Nephron (organoid): ENCODE results near the gene FAAP100.
A peak's percentile ranks its signal among the peaks of the same experiment; 100 is the strongest.

Experiments
- H3K27ac Mint-ChIP-seq, 3 experiments: 2 replicates each; pipeline ENCODE4 v1.8.0; 2020; ENCODE audit warnings: mixed read lengths in 3 of 3, mild to moderate bottlenecking in 2 of 3, moderate library complexity in 1 of 3
- H3K27me3 Mint-ChIP-seq: 2 replicates; pipeline ENCODE4 v1.8.0; 2021; ENCODE audit warnings: low read depth, mild to moderate bottlenecking, moderate library complexity, mixed read lengths
- H3K36me3 Mint-ChIP-seq: 2 replicates; pipeline ENCODE4 v1.8.0; 2020; ENCODE audit warnings: low read depth, mixed read lengths
- H3K4me1 Mint-ChIP-seq: 2 replicates; pipeline ENCODE4 v1.8.0; 2020; ENCODE audit warnings: mixed read lengths
- H3K4me3 Mint-ChIP-seq, 3 experiments: 2 replicates each; pipeline ENCODE4 v1.8.0; 2020; ENCODE audit warnings: mild to moderate bottlenecking in 3 of 3, mixed read lengths in 3 of 3, moderate library complexity in 2 of 3
- H3K9me3 Mint-ChIP-seq: 2 replicates; pipeline ENCODE4 v1.8.0; 2020; ENCODE audit warnings: mixed read lengths
- CTCF ChIP-seq, 3 experiments: fragments of 200-600 bp; sonication (generic); IDR thresholded peaks; one replicate each; pipeline ENCODE4 v1.5.0; 2021; ENCODE audit warnings: antibody characterized with exemption in 3 of 3; ENCODE audit not compliant: unreplicated experiment in 3 of 3

FAAP100 gene

DNA sequence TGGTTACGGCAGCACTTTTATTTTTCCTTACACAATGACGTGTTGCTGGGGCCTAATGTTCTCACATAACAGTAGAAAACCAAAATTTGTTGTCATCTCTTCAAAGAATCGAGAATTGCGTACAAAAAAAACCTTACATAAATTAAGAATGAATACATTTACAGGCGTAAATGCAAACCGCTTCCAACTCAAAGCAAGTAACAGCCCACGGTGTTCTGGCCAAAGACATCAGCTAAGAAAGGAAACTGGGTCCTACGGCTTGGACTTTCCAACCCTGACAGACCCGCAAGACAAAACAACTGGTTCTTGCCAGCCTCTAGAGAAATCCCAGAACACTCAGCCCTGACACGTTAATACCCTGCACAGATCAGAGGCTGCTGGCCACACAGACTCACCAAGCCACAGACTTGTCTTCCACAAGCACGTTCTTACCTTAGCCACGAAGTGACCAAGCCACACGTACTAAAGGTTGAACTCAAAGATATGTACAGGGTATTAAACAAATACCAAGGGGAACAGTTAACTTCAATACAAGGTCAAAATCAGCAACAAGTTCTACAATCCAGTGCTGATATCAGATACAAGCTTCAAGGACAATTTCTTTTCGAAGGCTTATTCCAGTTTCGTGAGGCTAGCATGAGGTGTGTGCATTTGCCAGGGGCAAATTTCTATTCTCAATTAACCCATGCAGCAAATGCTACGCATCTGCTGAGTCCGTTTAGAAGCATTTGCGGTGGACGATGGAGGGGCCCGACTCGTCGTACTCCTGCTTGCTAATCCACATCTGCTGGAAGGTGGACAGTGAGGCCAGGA is 42.0 kb downstream of the FAAP100 start:
- Mint-ChIP-seq H3K27ac (peak overlapping the region; percentile 93 to 99 (median 95)), H3K9me3 (peaks cover 5% of the 10 kb centered on the region), H3K4me3 (peak overlapping the region; percentile 100), H3K27me3 (peaks cover 16% of the 10 kb centered on the region), H3K4me1 (peaks cover 19% of the 10 kb centered on the region), H3K36me3 (peaks cover 48% of the 10 kb centered on the region)
- no peak for TF ChIP-seq CTCF (IDR thresholded peaks at IDR 0.05; ENCODE audit: unreplicated experiment in 3 of 3)

GRCh38 chr17:81509207-81509971 is 42.8 kb downstream of the FAAP100 start:
- Mint-ChIP-seq H3K27ac (peak overlapping the region; percentile 93 to 99 (median 95)), H3K4me1 (peaks cover 18% of the 10 kb centered on the region), H3K36me3 (peaks cover 48% of the 10 kb centered on the region), H3K9me3 (peaks cover 5% of the 10 kb centered on the region), H3K4me3 (peak overlapping the region; percentile 100), H3K27me3 (peaks cover 16% of the 10 kb centered on the region)
- TF ChIP-seq CTCF (IDR thresholded peaks at IDR 0.05; ENCODE audit: unreplicated experiment in 3 of 3), result no peak

GRCh38 chr17:81508639-81509206 is 43.4 kb downstream of the FAAP100 start:
- peaks cover 16% of the 10 kb centered on the region for H3K27me3 Mint-ChIP-seq
- peaks cover 48% of the 10 kb centered on the region for H3K36me3 Mint-ChIP-seq
- H3K27ac Mint-ChIP-seq, result peak overlapping the region; percentile 93 to 99 (median 95)
- peaks cover 18% of the 10 kb centered on the region for H3K4me1 Mint-ChIP-seq
- no peak for TF ChIP-seq CTCF (IDR thresholded peaks at IDR 0.05; ENCODE audit: unreplicated experiment in 3 of 3)
- H3K9me3 Mint-ChIP-seq, result peaks cover 5% of the 10 kb centered on the region
- peak overlapping the region; percentile 100 for H3K4me3 Mint-ChIP-seq

GRCh38 chr17:81503619-81504018 is 48.5 kb downstream of the FAAP100 start:
- Mint-ChIP-seq H3K4me1 (peaks cover 1% of the 10 kb centered on the region), H3K9me3 (no peaks in the 10 kb centered on the region), H3K4me3 (no peak overlapping the region), H3K27me3 (peaks cover 18% of the 10 kb centered on the region), H3K36me3 (peaks cover 12% of the 10 kb centered on the region), H3K27ac (no peak overlapping the region)
- no peak for TF ChIP-seq CTCF (IDR thresholded peaks at IDR 0.05; ENCODE audit: unreplicated experiment in 3 of 3)

- peaks cover 18% of the 10 kb centered on the region for H3K27me3 Mint-ChIP-seq
- H3K4me3 Mint-ChIP-seq, result no peak overlapping the region
- H3K36me3 Mint-ChIP-seq, result peaks cover 1% of the 10 kb centered on the region
- H3K27ac Mint-ChIP-seq, result no peak overlapping the region
- H3K9me3 Mint-ChIP-seq, result no peaks in the 10 kb centered on the region
- H3K4me1 Mint-ChIP-seq, result no peaks in the 10 kb centered on the region
- TF ChIP-seq CTCF (IDR thresholded peaks at IDR 0.05; ENCODE audit: unreplicated experiment in 3 of 3), result no peak
These were observed 49.6 kb downstream of the FAAP100 start for GRCh38 chr17:81502471-81503017.
